ACHN (cell line): ENCODE measurements around the gene MYPOP.

Experiments
- DNase-seq: peaks from one replicate; pipeline ENCODE4 v3.0.0-alpha.2; 2015
- in situ Hi-C: cut with HindIII; loops from 2 replicates; pipeline ENCODE4 v1.10.0; 2017; ENCODE audit warnings: low sequenced_read_pairs, low pct_ligation_motif_present, low pct_unique_long_range_greater_than_20kb

MYPOP gene

GRCh38 chr19:45842198-45842597, 60.2 kb downstream of the MYPOP start:
- in situ Hi-C loops = no loop called here
- DNase-seq = no peak
